ENCODE data around the gene TNXB.
"Not testable (repeated sequence)": the region's sequence is repeated elsewhere in the genome, so short reads cannot be mapped to it uniquely, and the experiment has no call there.

TNXB gene

GRCh38 chr6:32073101-32073500, 36.0 kb downstream of the TNXB start:
- Histone ChIP-seq H3K4me3 (no peak overlapping the region), H3K27me3 (no peaks in the 10 kb centered on the region), H3K27ac (no peak overlapping the region), H3K9me3 (no peaks in the 10 kb centered on the region), H3K4me1 (no peaks in the 10 kb centered on the region), H3K36me3 (peaks cover 28 to 73% (median 59%) of the 10 kb centered on the region in 3 donors)
- TF ChIP-seq, protein P1, sequence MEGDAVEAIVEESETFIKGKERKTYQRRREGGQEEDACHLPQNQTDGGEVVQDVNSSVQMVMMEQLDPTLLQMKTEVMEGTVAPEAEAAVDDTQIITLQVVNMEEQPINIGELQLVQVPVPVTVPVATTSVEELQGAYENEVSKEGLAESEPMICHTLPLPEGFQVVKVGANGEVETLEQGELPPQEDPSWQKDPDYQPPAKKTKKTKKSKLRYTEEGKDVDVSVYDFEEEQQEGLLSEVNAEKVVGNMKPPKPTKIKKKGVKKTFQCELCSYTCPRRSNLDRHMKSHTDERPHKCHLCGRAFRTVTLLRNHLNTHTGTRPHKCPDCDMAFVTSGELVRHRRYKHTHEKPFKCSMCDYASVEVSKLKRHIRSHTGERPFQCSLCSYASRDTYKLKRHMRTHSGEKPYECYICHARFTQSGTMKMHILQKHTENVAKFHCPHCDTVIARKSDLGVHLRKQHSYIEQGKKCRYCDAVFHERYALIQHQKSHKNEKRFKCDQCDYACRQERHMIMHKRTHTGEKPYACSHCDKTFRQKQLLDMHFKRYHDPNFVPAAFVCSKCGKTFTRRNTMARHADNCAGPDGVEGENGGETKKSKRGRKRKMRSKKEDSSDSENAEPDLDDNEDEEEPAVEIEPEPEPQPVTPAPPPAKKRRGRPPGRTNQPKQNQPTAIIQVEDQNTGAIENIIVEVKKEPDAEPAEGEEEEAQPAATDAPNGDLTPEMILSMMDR (IDR thresholded peaks at IDR 0.05) = no peak
- no peak for DNase-seq
- intact Hi-C loops (cut with DNase I; ENCODE audit: low total_unique reads) = no loop called here

DNA sequence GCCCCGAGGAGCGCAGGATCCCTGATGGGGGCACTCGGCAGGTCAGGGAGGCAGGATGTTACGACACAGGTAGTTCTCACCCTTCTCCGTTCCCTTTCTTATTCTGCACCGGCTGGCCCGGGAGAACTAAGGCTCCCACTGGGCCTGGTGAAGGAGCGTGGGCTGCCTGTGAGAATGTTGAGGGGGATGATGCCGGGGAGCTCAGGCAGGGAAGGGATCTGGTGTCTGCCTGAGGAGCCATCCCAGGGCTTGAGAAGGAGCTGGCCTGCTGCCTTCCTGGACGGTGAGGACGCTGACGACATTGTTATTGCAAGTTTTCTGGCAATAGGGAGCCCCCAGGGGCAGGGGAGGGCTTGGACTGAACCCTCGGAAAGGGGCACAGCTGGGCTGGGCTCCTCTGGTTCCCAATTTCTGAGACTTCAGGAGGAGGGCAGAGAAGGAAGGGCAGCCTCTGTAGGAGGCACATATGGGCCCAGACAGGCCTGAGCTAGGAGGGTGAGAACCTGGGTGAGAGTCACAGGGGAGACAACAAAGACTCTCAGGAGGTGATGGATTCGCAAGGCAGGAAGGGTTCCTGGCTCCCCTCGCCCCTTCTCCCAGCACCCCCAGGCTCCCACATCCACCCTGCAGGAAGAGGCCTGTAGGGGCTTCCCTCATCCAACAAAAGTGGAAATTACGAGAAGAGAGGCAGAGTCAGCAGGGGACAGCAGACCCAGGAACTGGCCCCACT, 38.2 kb downstream of the TNXB start:
- TF ChIP-seq, protein P1 (IDR thresholded peaks at IDR 0.05) = no peak
- intact Hi-C loops (cut with DNase I; ENCODE audit: low total_unique reads) = no loop called here
- Histone ChIP-seq H3K9me3 (no peaks in the 10 kb centered on the region), H3K4me1 (no peaks in the 10 kb centered on the region), H3K4me3 (no peak overlapping the region), H3K27ac (peak overlapping the region; percentile 28 to 52), H3K36me3 (peaks cover 24 to 80% (median 67%) of the 10 kb centered on the region in 3 donors), H3K27me3 (no peaks in the 10 kb centered on the region)
- peak; percentile 78 to 85 for DNase-seq

DNA sequence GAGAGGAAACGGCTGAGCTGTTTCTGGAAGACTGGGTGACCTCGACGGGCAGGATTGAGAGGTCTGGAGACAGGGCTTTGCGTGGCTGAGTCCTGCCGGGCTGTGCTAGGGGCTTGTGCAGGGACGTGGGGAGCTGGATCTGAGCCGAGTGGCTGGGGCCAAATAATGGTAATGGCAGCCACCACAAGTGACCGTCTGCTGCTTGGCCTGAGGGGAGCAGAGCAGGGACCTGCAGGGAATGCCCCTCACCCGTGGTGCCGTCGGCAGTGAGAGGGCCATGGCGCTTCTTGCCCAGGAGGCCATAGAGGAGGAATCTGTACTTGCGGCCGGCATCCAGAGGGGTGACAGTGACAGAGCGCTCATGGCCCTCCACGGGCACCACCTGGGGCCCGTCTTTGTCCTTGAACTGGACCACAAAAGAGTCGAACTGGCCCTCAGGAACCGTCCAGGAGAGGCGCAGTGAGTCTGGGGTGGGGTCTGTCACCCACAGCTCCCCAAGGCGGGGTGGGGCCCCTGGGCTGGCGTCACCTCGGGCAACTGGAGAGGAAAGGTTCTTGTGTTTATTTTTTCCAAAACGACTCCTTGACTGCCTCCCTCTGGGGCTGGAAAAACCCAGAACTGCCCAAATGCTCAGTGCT, 39.1 kb downstream of the TNXB start:
- DNase-seq = no peak
- Histone ChIP-seq H3K27me3 (no peaks in the 10 kb centered on the region), H3K4me3 (no peak overlapping the region), H3K27ac (peak overlapping the region; percentile 28 to 52), H3K9me3 (no peaks in the 10 kb centered on the region), H3K4me1 (no peaks in the 10 kb centered on the region), H3K36me3 (peaks cover 26 to 82% (median 65%) of the 10 kb centered on the region in 3 donors)
- intact Hi-C loops (cut with DNase I; ENCODE audit: low total_unique reads) = no loop called here
- TF ChIP-seq, protein P1 (IDR thresholded peaks at IDR 0.05) = no peak

DNA sequence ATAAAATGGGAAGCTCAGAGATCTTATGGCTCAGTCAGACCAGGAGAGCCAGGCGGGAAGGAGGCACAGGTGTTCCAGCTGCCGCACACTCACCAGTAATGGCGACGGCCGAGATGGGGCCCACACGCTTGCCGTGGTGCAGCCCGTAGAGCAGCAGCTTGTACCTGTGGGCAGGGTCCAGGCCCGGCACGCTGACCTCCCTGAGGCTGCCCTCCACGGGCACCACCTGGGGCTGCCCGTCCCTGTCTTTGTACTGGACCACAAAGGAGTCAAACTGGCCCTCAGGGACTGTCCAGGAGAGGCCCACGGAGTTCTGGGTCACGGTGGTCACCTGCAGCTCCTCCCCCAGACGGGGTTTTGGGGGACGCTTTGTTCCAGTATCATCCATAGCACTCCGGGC, 39.7 kb downstream of the TNXB start:
- TF ChIP-seq, protein P1 (IDR thresholded peaks at IDR 0.05) = no peak
- no peaks in the 10 kb centered on the region for H3K4me1 ChIP-seq
- peaks cover 32 to 86% (median 69%) of the 10 kb centered on the region in 3 donors for H3K36me3 ChIP-seq
- intact Hi-C loops (cut with DNase I; ENCODE audit: low total_unique reads) = no loop called here
- no peaks in the 10 kb centered on the region for H3K27me3 ChIP-seq
- no peak for DNase-seq
- no peaks in the 10 kb centered on the region for H3K9me3 ChIP-seq
- no peak overlapping the region for H3K4me3 ChIP-seq
- no peak overlapping the region for H3K27ac ChIP-seq

GRCh38 chr6:32068867-32069266, 40.3 kb downstream of the TNXB start:
- no peaks in the 10 kb centered on the region for H3K4me1 ChIP-seq
- H3K9me3 ChIP-seq = no peaks in the 10 kb centered on the region
- intact Hi-C loops (cut with DNase I; ENCODE audit: low total_unique reads) = no loop called here
- no peaks in the 10 kb centered on the region for H3K27me3 ChIP-seq
- no peak overlapping the region for H3K4me3 ChIP-seq
- TF ChIP-seq, protein P1 (IDR thresholded peaks at IDR 0.05) = no peak
- H3K27ac ChIP-seq = no peak overlapping the region
- H3K36me3 ChIP-seq = peaks cover 38 to 86% (median 75%) of the 10 kb centered on the region in 3 donors
- no peak for DNase-seq

GRCh38 chr6:32068315-32068714, 40.8 kb downstream of the TNXB start:
- H3K36me3 ChIP-seq = peaks cover 36 to 84% (median 76%) of the 10 kb centered on the region in 3 donors
- H3K4me3 ChIP-seq; intact Hi-C loops (cut with DNase I; ENCODE audit: low total_unique reads): not testable (repeated sequence)

DNA sequence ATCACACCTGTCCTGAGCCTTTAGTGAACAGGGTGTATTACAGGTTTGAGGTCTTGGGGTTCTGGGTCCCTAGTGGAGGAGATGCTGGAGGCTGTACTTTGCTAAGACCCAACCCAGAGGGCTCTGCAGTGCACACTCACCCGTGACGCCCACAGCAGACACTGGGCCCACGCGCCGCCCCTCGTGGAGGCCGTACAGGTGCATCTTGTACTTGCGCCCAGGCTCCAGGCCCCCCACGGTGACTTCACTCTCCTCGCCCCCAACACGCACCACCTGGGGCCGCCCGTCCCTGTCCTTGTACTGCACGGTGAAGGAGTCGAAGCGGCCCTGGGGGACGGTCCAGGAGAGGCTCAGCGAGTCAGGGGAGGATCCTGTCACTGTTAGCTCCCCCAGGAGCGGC, 41.6 kb downstream of the TNXB start:
- H3K27me3 ChIP-seq; H3K4me1 ChIP-seq; H3K27ac ChIP-seq; DNase-seq; H3K9me3 ChIP-seq; intact Hi-C loops (cut with DNase I; ENCODE audit: low total_unique reads); H3K4me3 ChIP-seq: not testable (repeated sequence)
- peaks cover 38 to 78% (median 76%) of the 10 kb centered on the region in 3 donors for H3K36me3 ChIP-seq

More at GRCh38 chr6:32068315-32068714, 40.8 kb downstream of the TNXB start:
- H3K4me1 ChIP-seq, DNase-seq, H3K9me3 ChIP-seq, H3K27me3 ChIP-seq, H3K27ac ChIP-seq: not testable (repeated sequence)

Measured in tibial artery (tissue), 4 donors.